HCT116 (cell line): ENCODE data around the gene CMBL. TPM values are rescaled to one million over a fixed set of nuclear protein-coding genes. Genes with fewer than 3 reads are reported as not detected.

Experiments used
- ATAC-seq: fragments of 200-7000 bp; cut with Tn5 transposase; 2 replicates; pipeline ENCODE4 v1.9.1; 2020; ENCODE audit warnings: mild to moderate bottlenecking, moderate library complexity
- BruUV-seq: library from RNA; stranded (reverse); fragments of 400-500 nt; replicated peaks from 2 replicates; lab custom pipeline; 2021; lab: Mats Ljungman, UMichigan
- CTCF ChIA-PET: fragments of 300-600 bp; sonication (Branson Sonifier 250); formaldehyde crosslinking; loops from one replicate; lab custom pipeline; 2021; ENCODE audit warnings: antibody characterized with exemption; lab: Charles Lee
- POLR2A ChIA-PET: fragments of 300-600, 350-600 bp; sonication (Branson Sonifier 250); formaldehyde crosslinking; loops from one replicate; lab custom pipeline; 2021; ENCODE audit warnings: antibody characterized with exemption; lab: Charles Lee
- RAD21 ChIA-PET, 2 experiments: fragments of 300-600 bp; sonication (Branson Sonifier 250); formaldehyde crosslinking; loops; one replicate each; lab custom pipeline; 2023; ENCODE audit warnings: low total read pairs in 2 of 2; ENCODE audit not compliant: uncharacterized antibody in 2 of 2, unreplicated experiment in 2 of 2, low non-redundant PET in 1 of 2; lab: Charles Lee
- DNase-seq: peaks from one replicate; pipeline ENCODE4 v3.0.0-alpha.2; 2010; ENCODE audit warnings: low read depth, low spot score
- H2AFZ ChIP-seq: fragments of 200-600 bp; shearing (Covaris generic), sonication (generic); 2 replicates; pipeline ENCODE4 v1.6.1; 2017; ENCODE audit warnings: low read depth, mixed run types, mixed read lengths, antibody characterized with exemption, low read length; ENCODE audit not compliant: poor library complexity, severe bottlenecking
- H3K27ac ChIP-seq: 2 replicates; pipeline ENCODE4 v1.5.1; 2012; ENCODE audit warnings: low read depth, low read length
- H3K27me3 ChIP-seq: fragments of 200-600 bp; sonication (generic); 2 replicates; pipeline ENCODE4 v1.6.1; 2016; ENCODE audit warnings: mixed run types, low read length, mixed read lengths; ENCODE audit not compliant: insufficient read depth
- H3K36me3 ChIP-seq, 2 experiments: fragments of 200-500 bp in 1 of 2; fragments of 200-600 bp in 1 of 2; sonication (Bioruptor generic) in 1 of 2; sonication (generic) in 1 of 2; 2 replicates each; pipeline versions ENCODE4 v1.5.1 to v1.6.1; 2014 to 2016; ENCODE audit warnings: low read length in 2 of 2, inconsistent platforms in 1 of 2, mixed read lengths in 1 of 2, mixed run types in 1 of 2; ENCODE audit not compliant: insufficient read depth in 2 of 2, control insufficient read depth in 1 of 2
- H3K4me1 ChIP-seq, 2 experiments: fragments of 200-600 bp in 1 of 2; sonication (generic) in 1 of 2; 2 replicates each; pipeline versions ENCODE4 v1.5.1 to v1.6.1; 2012 to 2017; ENCODE audit warnings: low read length in 2 of 2, inconsistent platforms in 1 of 2, mild to moderate bottlenecking in 1 of 2, mixed read lengths in 1 of 2, mixed run types in 1 of 2, moderate library complexity in 1 of 2; ENCODE audit not compliant: insufficient read depth in 2 of 2, control insufficient read depth in 1 of 2
- H3K4me2 ChIP-seq: fragments of 200-600 bp; sonication (generic); 2 replicates; pipeline ENCODE4 v1.6.1; 2017; ENCODE audit warnings: mixed run types, low read length, mixed read lengths
- H3K4me3 ChIP-seq, 2 experiments: fragments of 200-600 bp in 1 of 2; sonication (generic) in 1 of 2; replicated peaks in 1 of 2; 2 replicates each; pipeline ENCODE4 v1.5.1; 2011 to 2016; ENCODE audit warnings: low read length in 2 of 2, control low read depth in 1 of 2, low read depth in 1 of 2, mild to moderate bottlenecking in 1 of 2, mixed read lengths in 1 of 2, mixed run types in 1 of 2
- H3K79me2 ChIP-seq: fragments of 200-600 bp; sonication (generic); 2 replicates; pipeline ENCODE4 v1.6.1; 2017; ENCODE audit warnings: mild to moderate bottlenecking, mixed run types, low read length, moderate library complexity, mixed read lengths; ENCODE audit not compliant: insufficient read depth
- H3K9ac ChIP-seq: fragments of 200-600 bp; sonication (generic); 2 replicates; pipeline ENCODE4 v1.6.1; 2016; ENCODE audit warnings: low read length, mixed read lengths
- H3K9me2 ChIP-seq: fragments of 200-600 bp; sonication (generic), shearing (Covaris generic); 2 replicates; pipeline ENCODE4 v1.6.1; 2017; ENCODE audit warnings: mixed run types, mild to moderate bottlenecking, moderate library complexity; ENCODE audit not compliant: insufficient read depth
- H3K9me3 ChIP-seq, 2 experiments: fragments of 200-500 bp in 1 of 2; fragments of 200-600 bp in 1 of 2; sonication (Bioruptor generic) in 1 of 2; sonication (generic) in 1 of 2; 2 replicates each; pipeline ENCODE4 v1.6.1; 2014 to 2017; ENCODE audit warnings: low read length in 2 of 2, mixed read lengths in 2 of 2, inconsistent platforms in 1 of 2, low read depth in 1 of 2, mild to moderate bottlenecking in 1 of 2, mixed run types in 1 of 2, moderate library complexity in 1 of 2; ENCODE audit not compliant: control insufficient read depth in 1 of 2, insufficient read depth in 1 of 2
- H4K20me1 ChIP-seq: fragments of 200-600 bp; sonication (generic), shearing (Covaris generic); 2 replicates; pipeline ENCODE4 v1.6.1; 2017; ENCODE audit warnings: mixed run types, mild to moderate bottlenecking, moderate library complexity; ENCODE audit not compliant: insufficient read depth
- CEBPB ChIP-seq: IDR thresholded peaks from 2 replicates; pipeline ENCODE4 v1.6.1; 2012; ENCODE audit warnings: low read depth
- EZH2 ChIP-seq: fragments of 200-600 bp; sonication (generic); IDR thresholded peaks from 2 replicates; pipeline ENCODE4 v1.6.1; 2017; ENCODE audit warnings: antibody characterized with exemption, mixed run types
- EZH2phosphoT487 ChIP-seq: fragments of 200-600 bp; IDR thresholded peaks from 2 replicates; pipeline ENCODE4 v1.6.1; 2018; ENCODE audit warnings: antibody characterized with exemption, borderline replicate concordance
- POLR2A ChIP-seq: IDR thresholded peaks from 2 replicates; pipeline ENCODE4 v1.7.0; 2011; ENCODE audit warnings: borderline replicate concordance; ENCODE audit not compliant: insufficient read depth, insufficient read length; ENCODE audit errors: extremely low read depth
- POLR2AphosphoS5 ChIP-seq: IDR thresholded peaks from 2 replicates; pipeline ENCODE4 v1.6.1; 2011; ENCODE audit warnings: mild to moderate bottlenecking, low read depth, low read length, moderate library complexity
- SP1 ChIP-seq: IDR thresholded peaks from 2 replicates; pipeline ENCODE4 v1.6.1; 2012; ENCODE audit warnings: low read depth
- TCF7L2 ChIP-seq: IDR thresholded peaks from 2 replicates; pipeline ENCODE4 v1.7.0; 2011; ENCODE audit warnings: borderline replicate concordance, inconsistent platforms; ENCODE audit not compliant: insufficient read depth, insufficient read length; ENCODE audit errors: extremely low read depth
- intact Hi-C: fragments of 100-400 bp; cut with micrococcal nuclease; formaldehyde crosslinking; loops from 2 replicates; pipeline ENCODE4 v1.10.0; 2022
- total RNA-seq: library from RNA; stranded (reverse); gene quantifications from one replicate; pipeline ENCODE4 v1.2.1, GENCODE V29; 2021; ENCODE audit not compliant: unreplicated experiment
- TF ChIP-seq, protein P1 (sequence below), 3 experiments: fragments of 200-600 bp in 1 of 3; sonication (generic) in 1 of 3; IDR thresholded peaks in 2 of 3; conservative IDR thresholded peaks in 1 of 3; 2 replicates each; pipeline ENCODE4 v1.5.1; 2012 to 2017; ENCODE audit warnings: low read depth in 2 of 3, low read length in 2 of 3, antibody characterized with exemption in 1 of 3, borderline replicate concordance in 1 of 3, control low read depth in 1 of 3, mild to moderate bottlenecking in 1 of 3, mixed read lengths in 1 of 3, mixed run types in 1 of 3, moderate library complexity in 1 of 3; ENCODE audit not compliant: insufficient read depth in 1 of 3
- TF ChIP-seq, protein P2 (sequence below): IDR thresholded peaks from 2 replicates; pipeline ENCODE4 v1.6.1; 2012
- TF ChIP-seq, protein P3 (sequence below): IDR thresholded peaks from 2 replicates; pipeline ENCODE4 v1.6.1; 2012

Gene CMBL
- total RNA-seq, 1 experiment from 2014 or later, result 51.0 TPM

DNA sequence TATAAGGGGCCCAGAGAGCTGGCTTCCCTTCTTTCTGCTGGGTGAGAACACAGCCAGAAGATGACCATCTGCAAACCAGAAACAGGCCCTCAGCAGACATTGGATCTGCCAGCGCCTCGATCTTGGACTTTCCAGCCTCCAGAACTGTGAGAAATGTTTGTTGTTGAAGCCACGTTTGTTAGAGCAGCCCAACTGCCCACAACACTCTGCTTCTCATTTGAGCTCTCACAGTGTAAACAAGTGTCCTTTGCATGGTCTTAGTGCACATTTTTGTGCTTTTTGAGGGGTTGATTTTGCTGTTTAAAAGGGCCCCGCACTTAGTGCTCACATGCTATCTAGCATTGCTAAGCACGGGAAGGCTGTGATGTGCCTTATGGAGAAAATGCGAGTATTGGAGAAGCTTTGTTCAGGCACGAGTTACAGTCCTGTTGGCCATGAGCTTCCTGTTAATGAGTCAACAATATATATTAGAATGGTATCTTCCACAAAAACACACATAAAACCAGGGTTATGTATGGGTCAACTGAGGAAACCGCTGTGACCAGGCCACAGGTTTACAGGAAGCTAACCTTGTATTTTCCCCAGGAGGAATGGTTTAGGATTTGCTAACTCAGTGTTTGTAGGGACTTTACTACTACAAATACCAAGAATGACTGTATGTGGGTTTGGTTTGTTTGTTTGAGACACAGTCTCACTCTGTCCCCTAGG is 11.9 kb downstream of the CMBL start:
- ATAC-seq, result no peak

More for the DNA sequence above, 11.9 kb downstream of the CMBL start:
- no peak overlapping the region for H2AFZ ChIP-seq
- no peak for DNase-seq
- H3K27me3 ChIP-seq, result no peaks in the 10 kb centered on the region
- H3K4me1 ChIP-seq, result no peaks in the 10 kb centered on the region
- H3K4me3 ChIP-seq, result no peak overlapping the region
- ChIA-PET CTCF (interaction anchor here (1.3 kb wide), 1 partner anchor 12 kb away, joined by 5 read pairs; no protein-coding TSS in a partner anchor), RAD21 (no interaction called here), POLR2A (no interaction called here)
- H3K9ac ChIP-seq, result no peak overlapping the region
- no TSS peak for BruUV-seq
- no peaks in the 10 kb centered on the region for H3K9me3 ChIP-seq
- H3K4me2 ChIP-seq, result no peak overlapping the region
- no peaks in the 10 kb centered on the region for H3K36me3 ChIP-seq
- intact Hi-C loops, result no loop called here
- H3K27ac ChIP-seq, result no peak overlapping the region
- TF ChIP-seq, protein P1, sequence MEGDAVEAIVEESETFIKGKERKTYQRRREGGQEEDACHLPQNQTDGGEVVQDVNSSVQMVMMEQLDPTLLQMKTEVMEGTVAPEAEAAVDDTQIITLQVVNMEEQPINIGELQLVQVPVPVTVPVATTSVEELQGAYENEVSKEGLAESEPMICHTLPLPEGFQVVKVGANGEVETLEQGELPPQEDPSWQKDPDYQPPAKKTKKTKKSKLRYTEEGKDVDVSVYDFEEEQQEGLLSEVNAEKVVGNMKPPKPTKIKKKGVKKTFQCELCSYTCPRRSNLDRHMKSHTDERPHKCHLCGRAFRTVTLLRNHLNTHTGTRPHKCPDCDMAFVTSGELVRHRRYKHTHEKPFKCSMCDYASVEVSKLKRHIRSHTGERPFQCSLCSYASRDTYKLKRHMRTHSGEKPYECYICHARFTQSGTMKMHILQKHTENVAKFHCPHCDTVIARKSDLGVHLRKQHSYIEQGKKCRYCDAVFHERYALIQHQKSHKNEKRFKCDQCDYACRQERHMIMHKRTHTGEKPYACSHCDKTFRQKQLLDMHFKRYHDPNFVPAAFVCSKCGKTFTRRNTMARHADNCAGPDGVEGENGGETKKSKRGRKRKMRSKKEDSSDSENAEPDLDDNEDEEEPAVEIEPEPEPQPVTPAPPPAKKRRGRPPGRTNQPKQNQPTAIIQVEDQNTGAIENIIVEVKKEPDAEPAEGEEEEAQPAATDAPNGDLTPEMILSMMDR (IDR thresholded peaks at IDR 0.05 in 2 of 3, conservative IDR thresholded peaks at IDR 0.05 in 1 of 3; ENCODE audit: borderline replicate concordance in 1 of 3, insufficient read depth in 1 of 3, low read depth in 2 of 3, low read length in 2 of 3), result no peak
- TF ChIP-seq POLR2AphosphoS5 (no peak), EZH2phosphoT487 (no peak), TCF7L2 (no peak), CEBPB (no peak), POLR2A (no peak), SP1 (no peak), EZH2 (no peak)
- TF ChIP-seq, protein P2, sequence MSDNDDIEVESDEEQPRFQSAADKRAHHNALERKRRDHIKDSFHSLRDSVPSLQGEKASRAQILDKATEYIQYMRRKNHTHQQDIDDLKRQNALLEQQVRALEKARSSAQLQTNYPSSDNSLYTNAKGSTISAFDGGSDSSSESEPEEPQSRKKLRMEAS, result no peak
- TF ChIP-seq, protein P3, sequence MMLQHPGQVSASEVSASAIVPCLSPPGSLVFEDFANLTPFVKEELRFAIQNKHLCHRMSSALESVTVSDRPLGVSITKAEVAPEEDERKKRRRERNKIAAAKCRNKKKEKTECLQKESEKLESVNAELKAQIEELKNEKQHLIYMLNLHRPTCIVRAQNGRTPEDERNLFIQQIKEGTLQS, result no peak
- H4K20me1 ChIP-seq, result 0 out of 2 replicates have a peak, but pooled peaks cover 6% of the 10 kb centered on the region
- H3K79me2 ChIP-seq, result peaks cover 28% of the 10 kb centered on the region
- no peaks in the 10 kb centered on the region for H3K9me2 ChIP-seq
